AG09309 (cell line): ENCODE data around the gene NOX4.
"Not testable (repeated sequence)": the region's sequence is repeated elsewhere in the genome, so short reads cannot be mapped to it uniquely, and the experiment has no call there.

Experiments
- DNase-seq: peaks from one replicate; pipeline ENCODE4 v3.0.0-alpha.2; 2010; ENCODE audit warnings: low read depth
- H3K4me3 ChIP-seq: 2 replicates; pipeline ENCODE4 v1.5.1; 2011; ENCODE audit warnings: mild to moderate bottlenecking, low read depth, low read length, moderate library complexity; ENCODE audit not compliant: control insufficient read depth
- TF ChIP-seq, protein P1 (sequence below): IDR thresholded peaks from 2 replicates; pipeline ENCODE4 v1.5.1; 2011; ENCODE audit warnings: mild to moderate bottlenecking, low read depth, low read length, inconsistent platforms; ENCODE audit not compliant: insufficient read depth, control insufficient read depth; ENCODE audit errors: missing control alignments

Gene NOX4

DNA sequence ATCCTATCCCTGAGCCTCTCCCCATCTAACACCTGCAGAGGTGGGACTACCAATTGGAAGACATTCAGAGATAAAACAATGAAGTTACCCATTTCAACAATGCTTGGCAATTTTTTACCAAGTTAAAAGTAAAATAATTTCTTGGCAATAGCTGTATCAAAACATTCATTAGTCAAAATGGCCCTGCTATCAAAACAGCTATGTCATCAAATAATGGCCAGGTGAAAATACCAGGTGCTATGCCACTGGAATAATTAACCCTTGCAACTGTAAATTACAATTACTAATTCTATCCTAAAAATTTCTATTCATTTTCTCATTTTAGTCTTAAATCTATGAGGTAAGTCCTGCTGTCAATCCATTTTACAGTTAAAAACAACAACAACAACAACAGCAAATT, 43.3 kb downstream of the NOX4 start:
- no peak overlapping the region for H3K4me3 ChIP-seq
- DNase-seq: no peak
- TF ChIP-seq, protein P1, sequence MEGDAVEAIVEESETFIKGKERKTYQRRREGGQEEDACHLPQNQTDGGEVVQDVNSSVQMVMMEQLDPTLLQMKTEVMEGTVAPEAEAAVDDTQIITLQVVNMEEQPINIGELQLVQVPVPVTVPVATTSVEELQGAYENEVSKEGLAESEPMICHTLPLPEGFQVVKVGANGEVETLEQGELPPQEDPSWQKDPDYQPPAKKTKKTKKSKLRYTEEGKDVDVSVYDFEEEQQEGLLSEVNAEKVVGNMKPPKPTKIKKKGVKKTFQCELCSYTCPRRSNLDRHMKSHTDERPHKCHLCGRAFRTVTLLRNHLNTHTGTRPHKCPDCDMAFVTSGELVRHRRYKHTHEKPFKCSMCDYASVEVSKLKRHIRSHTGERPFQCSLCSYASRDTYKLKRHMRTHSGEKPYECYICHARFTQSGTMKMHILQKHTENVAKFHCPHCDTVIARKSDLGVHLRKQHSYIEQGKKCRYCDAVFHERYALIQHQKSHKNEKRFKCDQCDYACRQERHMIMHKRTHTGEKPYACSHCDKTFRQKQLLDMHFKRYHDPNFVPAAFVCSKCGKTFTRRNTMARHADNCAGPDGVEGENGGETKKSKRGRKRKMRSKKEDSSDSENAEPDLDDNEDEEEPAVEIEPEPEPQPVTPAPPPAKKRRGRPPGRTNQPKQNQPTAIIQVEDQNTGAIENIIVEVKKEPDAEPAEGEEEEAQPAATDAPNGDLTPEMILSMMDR: no peak

DNA sequence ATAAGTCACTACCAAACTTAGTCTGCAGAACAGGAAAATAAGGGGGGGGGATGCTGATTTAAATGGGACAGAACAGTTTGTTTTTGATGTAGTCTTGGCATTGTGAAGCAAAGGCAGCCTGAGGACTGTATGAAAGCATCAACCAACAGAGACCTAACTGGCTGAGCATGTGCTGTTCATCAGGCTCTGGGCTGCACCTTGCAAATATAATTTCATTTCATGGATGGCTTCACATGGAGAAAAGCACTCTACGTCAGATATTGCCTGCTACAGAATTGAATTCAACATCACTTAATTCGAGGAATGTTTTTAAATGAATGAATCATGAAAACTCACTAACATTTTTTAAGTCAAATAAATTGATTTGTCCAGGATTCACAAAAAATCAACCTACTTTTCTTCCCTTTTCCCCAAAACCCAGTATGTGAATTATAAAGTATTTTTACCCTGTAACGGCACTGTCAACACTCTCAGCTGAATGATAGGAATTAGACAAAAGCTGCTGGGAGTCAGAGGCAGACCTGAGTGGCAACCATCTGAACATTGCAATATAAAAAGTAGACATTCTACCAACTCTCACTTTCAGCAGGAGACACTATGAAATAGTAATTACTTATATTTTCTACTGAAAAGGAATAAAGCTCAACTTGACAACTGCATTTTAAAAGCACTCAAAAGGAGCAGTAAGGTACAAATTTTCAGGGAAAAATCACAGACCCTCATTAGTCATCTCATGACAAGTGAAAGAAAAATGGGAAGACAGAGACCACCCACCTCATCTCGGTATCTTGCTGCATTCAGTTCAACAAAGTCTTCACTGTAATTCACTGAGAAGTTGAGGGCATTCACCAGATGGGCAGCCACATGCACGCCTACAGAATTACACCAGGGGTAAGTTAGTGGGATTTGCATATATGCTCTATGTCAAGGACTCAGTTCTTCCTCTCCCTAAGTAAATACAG, 47.5 kb downstream of the NOX4 start:
- H3K4me3 ChIP-seq: no peak overlapping the region
- DNase-seq: no peak
- TF ChIP-seq, protein P1: no peak

DNA sequence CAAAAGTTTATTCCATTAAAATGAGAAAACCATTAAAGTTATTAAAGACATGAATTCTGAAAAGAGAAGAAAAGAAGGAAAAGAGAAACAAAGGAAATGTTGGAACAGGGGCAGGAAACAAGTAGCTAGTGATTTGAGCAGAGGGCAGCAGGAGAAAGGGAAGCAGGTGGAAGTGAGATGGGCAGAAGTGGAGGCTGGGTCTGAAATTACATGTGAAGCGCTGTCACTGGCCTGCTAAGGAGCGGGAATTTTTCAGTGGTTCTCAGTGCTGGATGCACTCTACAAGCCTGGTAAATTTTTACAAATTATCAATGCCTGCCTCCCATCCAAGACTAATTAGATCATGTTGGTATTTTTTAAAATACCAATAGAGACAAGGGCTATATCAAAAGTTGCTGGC, 48.4 kb downstream of the NOX4 start:
- no peak overlapping the region for H3K4me3 ChIP-seq
- no peak for DNase-seq
- TF ChIP-seq, protein P1: no peak

DNA sequence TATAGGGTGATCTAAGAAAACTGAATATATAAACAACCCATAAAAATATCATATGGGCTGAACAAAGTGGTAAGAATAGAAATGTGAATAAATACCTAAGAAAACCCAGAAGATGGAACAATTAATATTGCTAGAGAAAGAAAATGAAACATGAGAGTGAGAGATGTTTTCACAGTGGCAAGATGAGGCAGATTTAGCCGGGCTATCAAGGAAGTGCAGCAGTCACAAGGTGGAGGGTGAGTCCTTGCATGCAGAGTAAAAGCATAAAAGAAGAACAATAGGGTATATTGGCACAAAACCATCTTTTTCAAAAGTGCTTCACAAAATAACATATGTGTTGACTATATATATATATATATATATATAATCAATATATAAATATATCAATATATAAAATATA, 49.6 kb downstream of the NOX4 start:
- H3K4me3 ChIP-seq: no peak overlapping the region
- no peak for DNase-seq
- TF ChIP-seq, protein P1: no peak

DNA sequence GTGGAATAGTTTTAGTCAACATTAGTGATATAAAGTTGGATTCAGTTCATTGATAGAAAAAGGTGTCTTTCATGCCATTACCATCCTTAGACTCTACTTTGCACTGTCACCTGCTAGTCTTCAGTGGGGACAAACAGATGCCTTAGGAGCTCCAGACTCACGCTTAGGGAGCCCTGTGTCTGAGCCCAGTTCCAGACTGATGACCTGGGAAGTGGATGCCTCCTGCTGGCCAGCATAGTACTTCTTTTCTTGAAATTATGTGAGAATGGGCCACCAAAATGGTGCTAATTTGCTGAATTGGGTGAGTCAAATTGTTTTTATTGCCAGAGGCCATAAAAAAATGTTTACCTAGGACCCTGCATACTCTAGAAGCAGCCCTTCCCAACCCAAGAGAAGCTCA, 53.9 kb downstream of the NOX4 start:
- TF ChIP-seq, protein P1: no peak
- no peak for DNase-seq
- H3K4me3 ChIP-seq: no peak overlapping the region

DNA sequence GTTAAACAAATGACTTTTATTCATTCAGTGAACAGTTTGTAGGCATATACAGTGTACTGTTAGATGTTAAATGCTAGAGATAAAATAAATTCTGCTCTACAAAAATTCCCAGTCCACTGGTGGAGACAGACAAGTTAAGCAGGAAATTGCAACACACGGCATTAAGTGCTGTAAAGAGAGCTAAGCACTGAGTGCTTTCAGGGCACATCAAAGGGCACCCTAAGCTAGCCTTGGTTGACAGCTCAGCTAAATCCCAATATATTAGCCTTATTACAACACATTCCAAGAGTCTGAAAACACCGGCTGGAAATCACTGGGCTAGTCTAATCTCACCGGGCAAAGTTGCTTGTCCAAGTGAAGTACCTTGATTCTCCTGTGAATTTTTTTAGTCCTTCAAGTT, 55.1 kb downstream of the NOX4 start:
- no peak overlapping the region for H3K4me3 ChIP-seq
- peak; percentile 42 for DNase-seq
- TF ChIP-seq, protein P1: no peak

DNA sequence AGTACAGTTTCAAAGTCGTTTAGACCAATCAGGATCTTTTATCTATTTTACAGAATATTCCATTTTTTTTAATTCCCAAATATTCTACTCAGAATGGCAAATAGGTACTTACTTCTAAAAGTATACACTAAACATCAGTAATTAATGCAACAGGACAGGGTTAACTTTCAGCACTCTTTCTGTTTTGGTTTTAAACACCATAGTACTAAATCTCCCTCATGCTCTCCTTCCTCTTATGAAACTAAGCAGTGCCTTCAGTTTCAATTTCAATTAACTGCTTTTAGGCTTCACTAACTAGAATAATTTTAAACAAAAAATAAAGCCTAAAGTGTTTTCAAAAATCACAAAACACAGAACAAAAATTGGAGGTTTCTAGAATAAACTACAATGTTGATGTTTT, 57.9 kb downstream of the NOX4 start:
- H3K4me3 ChIP-seq: no peak overlapping the region
- TF ChIP-seq, protein P1: no peak
- no peak for DNase-seq

DNA sequence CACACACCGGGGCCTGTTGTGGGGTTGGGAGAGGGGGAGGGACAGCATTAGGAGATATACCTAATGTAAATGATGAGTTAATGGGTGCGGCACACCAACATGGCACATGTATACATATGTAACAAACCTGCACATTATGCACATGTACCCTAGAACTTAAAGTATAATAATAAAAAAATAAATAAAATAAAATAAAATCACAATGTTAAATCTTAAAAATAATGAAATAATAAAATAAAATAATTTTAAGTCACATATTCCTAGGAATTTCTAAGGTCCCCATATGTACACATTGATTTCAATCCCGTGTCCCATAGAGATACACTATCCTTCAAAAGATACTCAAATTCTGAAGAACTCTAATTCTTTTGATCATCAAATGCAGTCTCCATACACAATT, 59.0 kb downstream of the NOX4 start:
- H3K4me3 ChIP-seq, DNase-seq: not testable (repeated sequence)

DNA sequence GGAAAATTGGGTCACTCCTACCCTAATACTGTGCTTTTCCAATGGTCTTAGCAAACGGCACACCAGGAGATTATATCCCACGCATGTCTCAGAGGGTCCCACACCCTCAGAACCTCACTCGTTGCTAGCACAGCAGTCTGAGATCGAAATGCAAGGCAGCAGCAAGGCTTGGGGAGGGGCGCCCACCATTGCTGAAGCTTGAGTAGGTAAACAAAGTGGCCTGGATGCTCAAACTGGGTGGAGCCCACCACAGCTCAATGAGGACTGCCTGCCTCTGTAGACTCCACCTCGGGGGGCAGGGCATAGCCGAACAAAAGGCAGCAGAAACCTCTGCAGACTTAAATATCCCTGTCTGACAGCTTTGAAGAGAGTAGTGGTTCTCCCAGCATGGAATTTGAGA, 64.7 kb downstream of the NOX4 start:
- H3K4me3 ChIP-seq: not testable (repeated sequence)

More for the DNA sequence above, 64.7 kb downstream of the NOX4 start:
- not testable (repeated sequence) for DNase-seq
